Measurements from ENCODE around the gene MFSD6L.

The MFSD6L gene

DNA sequence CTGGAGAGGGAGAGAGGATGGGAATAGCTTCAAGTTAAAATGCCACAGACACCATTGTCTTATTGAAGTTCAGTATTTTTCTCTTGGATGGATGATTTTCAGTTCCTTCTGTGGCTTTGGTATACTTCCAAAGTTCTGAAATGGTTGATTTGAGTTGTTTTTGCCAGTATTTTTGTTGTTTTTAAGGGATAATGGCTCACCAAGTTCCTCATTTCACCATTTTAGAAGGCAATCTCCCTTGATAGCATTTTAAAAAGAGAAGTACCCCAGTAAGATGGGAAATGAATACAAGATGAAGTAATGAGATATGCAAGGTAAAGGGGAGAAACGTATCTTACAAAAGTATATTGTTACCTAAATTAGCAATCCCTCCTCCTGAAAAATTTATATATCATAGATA lies 22.3 kb downstream of the MFSD6L start:
- Histone ChIP-seq H4K20me1 (ENCODE audit: control insufficient read depth, insufficient read depth, low read depth, low read length) (no peaks in the 10 kb centered on the region), H3F3A (ENCODE audit: control insufficient read depth, insufficient read depth) (no peaks in the 10 kb centered on the region), H3K4me3 (ENCODE audit: low read length) (no peak overlapping the region), H3K9me3 (ENCODE audit: control insufficient read depth, insufficient read depth, low read length) (no peaks in the 10 kb centered on the region), H3K9me2 (replicated peaks; ENCODE audit: control insufficient read depth, low read length) (no peaks in the 10 kb centered on the region), H3K4me2 (ENCODE audit: low read length) (no peak overlapping the region), H3K27ac (ENCODE audit: low read depth, low read length) (no peak overlapping the region), H3K4me1 (ENCODE audit: control insufficient read depth, low read length) (no peaks in the 10 kb centered on the region), H3K79me2 (ENCODE audit: control insufficient read depth, low read length) (no peaks in the 10 kb centered on the region), H3K36me3 (ENCODE audit: control insufficient read depth, low read length) (no peaks in the 10 kb centered on the region), H3K27me3 (ENCODE audit: control insufficient read depth, low read length) (peaks cover 11% of the 10 kb centered on the region)
- TF ChIP-seq EZH2phosphoT487 (IDR thresholded peaks at IDR 0.05; ENCODE audit: borderline replicate concordance, low read length), result no peak
- TF ChIP-seq, protein P1, sequence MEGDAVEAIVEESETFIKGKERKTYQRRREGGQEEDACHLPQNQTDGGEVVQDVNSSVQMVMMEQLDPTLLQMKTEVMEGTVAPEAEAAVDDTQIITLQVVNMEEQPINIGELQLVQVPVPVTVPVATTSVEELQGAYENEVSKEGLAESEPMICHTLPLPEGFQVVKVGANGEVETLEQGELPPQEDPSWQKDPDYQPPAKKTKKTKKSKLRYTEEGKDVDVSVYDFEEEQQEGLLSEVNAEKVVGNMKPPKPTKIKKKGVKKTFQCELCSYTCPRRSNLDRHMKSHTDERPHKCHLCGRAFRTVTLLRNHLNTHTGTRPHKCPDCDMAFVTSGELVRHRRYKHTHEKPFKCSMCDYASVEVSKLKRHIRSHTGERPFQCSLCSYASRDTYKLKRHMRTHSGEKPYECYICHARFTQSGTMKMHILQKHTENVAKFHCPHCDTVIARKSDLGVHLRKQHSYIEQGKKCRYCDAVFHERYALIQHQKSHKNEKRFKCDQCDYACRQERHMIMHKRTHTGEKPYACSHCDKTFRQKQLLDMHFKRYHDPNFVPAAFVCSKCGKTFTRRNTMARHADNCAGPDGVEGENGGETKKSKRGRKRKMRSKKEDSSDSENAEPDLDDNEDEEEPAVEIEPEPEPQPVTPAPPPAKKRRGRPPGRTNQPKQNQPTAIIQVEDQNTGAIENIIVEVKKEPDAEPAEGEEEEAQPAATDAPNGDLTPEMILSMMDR (IDR thresholded peaks at IDR 0.05; ENCODE audit: low read depth, low read length, poor library complexity, severe bottlenecking), result no peak

DNA sequence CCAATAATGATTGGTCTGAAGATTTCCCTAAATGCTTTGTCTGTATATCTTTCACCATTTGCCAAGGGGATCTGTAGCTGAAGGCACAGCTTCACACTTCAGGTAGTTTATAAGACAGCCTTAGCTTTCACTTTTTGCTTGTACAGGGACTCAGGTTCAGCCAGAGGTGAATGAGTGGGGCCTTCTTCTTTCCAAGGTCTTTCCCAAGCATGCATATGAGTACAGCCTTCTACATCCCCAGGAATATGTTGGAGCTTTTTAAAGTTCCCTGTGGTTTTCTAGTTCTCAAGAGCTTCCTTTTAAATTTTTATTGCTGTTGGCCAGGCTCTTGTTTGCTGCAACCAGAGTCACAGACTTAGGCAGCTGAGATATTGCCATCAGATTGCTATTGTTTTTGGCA lies 22.9 kb downstream of the MFSD6L start:
- no peak for TF ChIP-seq EZH2phosphoT487 (IDR thresholded peaks at IDR 0.05; ENCODE audit: borderline replicate concordance, low read length)
- TF ChIP-seq, protein P1 (IDR thresholded peaks at IDR 0.05; ENCODE audit: low read depth, low read length, poor library complexity, severe bottlenecking), result no peak
- Histone ChIP-seq H3F3A (ENCODE audit: control insufficient read depth, insufficient read depth) (no peaks in the 10 kb centered on the region), H3K36me3 (ENCODE audit: control insufficient read depth, low read length) (no peaks in the 10 kb centered on the region), H3K9me2 (replicated peaks; ENCODE audit: control insufficient read depth, low read length) (no peaks in the 10 kb centered on the region), H3K4me1 (ENCODE audit: control insufficient read depth, low read length) (no peaks in the 10 kb centered on the region), H4K20me1 (ENCODE audit: control insufficient read depth, insufficient read depth, low read depth, low read length) (no peaks in the 10 kb centered on the region), H3K27me3 (ENCODE audit: control insufficient read depth, low read length) (peaks cover 11% of the 10 kb centered on the region), H3K4me3 (ENCODE audit: low read length) (no peak overlapping the region), H3K4me2 (ENCODE audit: low read length) (no peak overlapping the region), H3K79me2 (ENCODE audit: control insufficient read depth, low read length) (no peaks in the 10 kb centered on the region), H3K27ac (ENCODE audit: low read depth, low read length) (no peak overlapping the region), H3K9me3 (ENCODE audit: control insufficient read depth, insufficient read depth, low read length) (no peaks in the 10 kb centered on the region)

DNA sequence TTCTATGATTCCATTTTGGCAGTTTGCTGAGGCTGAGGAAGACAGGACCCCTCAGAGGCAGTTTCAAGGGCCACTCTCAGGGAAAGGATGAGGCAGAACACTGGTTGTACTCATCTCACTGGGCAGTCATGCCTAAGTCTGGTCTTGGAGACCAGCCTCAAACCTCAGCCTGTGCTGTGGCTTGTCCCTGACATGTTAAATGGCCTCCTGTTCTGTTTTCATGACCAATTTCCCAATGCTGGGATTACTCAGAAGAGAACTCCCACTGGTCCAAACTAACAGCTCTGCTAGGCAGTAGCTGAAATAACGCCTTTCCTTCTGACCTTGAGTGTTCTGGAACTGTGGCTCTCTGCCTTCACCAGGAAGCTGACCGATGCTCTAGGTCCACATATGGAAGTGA lies 32.4 kb downstream of the MFSD6L start:
- Histone ChIP-seq H3K4me1 (ENCODE audit: control insufficient read depth, low read length) (no peaks in the 10 kb centered on the region), H3K9me3 (ENCODE audit: control insufficient read depth, insufficient read depth, low read length) (no peaks in the 10 kb centered on the region), H3K27me3 (ENCODE audit: control insufficient read depth, low read length) (peaks cover 8% of the 10 kb centered on the region; the same call in 1 of the 2 replicates), H3K36me3 (ENCODE audit: control insufficient read depth, low read length) (no peaks in the 10 kb centered on the region), H3K27ac (ENCODE audit: low read depth, low read length) (no peak overlapping the region), H3F3A (ENCODE audit: control insufficient read depth, insufficient read depth) (no peaks in the 10 kb centered on the region), H3K79me2 (ENCODE audit: control insufficient read depth, low read length) (no peaks in the 10 kb centered on the region), H3K4me2 (ENCODE audit: low read length) (no peak overlapping the region), H4K20me1 (ENCODE audit: control insufficient read depth, insufficient read depth, low read depth, low read length) (no peaks in the 10 kb centered on the region), H3K9me2 (replicated peaks; ENCODE audit: control insufficient read depth, low read length) (no peaks in the 10 kb centered on the region), H3K4me3 (ENCODE audit: low read length) (no peak overlapping the region)
- TF ChIP-seq, protein P1 (IDR thresholded peaks at IDR 0.05; ENCODE audit: low read depth, low read length, poor library complexity, severe bottlenecking), result no peak
- no peak for TF ChIP-seq EZH2phosphoT487 (IDR thresholded peaks at IDR 0.05; ENCODE audit: borderline replicate concordance, low read length)

DNA sequence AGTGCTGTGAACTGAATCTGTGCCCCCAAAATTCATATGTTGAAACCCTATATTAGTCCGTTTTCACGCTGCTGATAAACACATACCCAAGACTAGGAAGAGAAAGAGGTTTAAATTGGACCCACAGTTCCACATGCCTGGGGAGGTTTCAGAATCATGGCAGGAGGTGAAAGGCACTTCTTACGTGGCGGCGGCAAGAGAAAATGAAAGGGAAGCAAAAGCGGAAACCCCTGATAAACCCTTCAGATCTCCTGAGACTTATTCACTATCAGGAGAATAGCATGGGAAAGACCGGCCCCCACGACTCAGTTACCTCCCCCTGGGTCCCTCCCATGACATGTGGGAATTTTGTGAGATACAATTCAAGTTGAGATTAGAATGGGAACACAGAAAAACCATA lies 37.2 kb downstream of the MFSD6L start:
- Histone ChIP-seq H3K4me1 (ENCODE audit: control insufficient read depth, low read length) (no peaks in the 10 kb centered on the region), H3K79me2 (ENCODE audit: control insufficient read depth, low read length) (no peaks in the 10 kb centered on the region)

More for the DNA sequence above, 37.2 kb downstream of the MFSD6L start:
- H3K4me2 ChIP-seq (ENCODE audit: low read length), result no peak overlapping the region
- no peak overlapping the region for H3K4me3 ChIP-seq (ENCODE audit: low read length)
- peaks cover 6% of the 10 kb centered on the region for H3K27me3 ChIP-seq (ENCODE audit: control insufficient read depth, low read length)
- no peaks in the 10 kb centered on the region for H4K20me1 ChIP-seq (ENCODE audit: control insufficient read depth, insufficient read depth, low read depth, low read length)
- no peak for TF ChIP-seq EZH2phosphoT487 (IDR thresholded peaks at IDR 0.05; ENCODE audit: borderline replicate concordance, low read length)
- H3F3A ChIP-seq (ENCODE audit: control insufficient read depth, insufficient read depth), result no peaks in the 10 kb centered on the region
- H3K9me2 ChIP-seq (replicated peaks; ENCODE audit: control insufficient read depth, low read length), result no peaks in the 10 kb centered on the region
- H3K9me3 ChIP-seq (ENCODE audit: control insufficient read depth, insufficient read depth, low read length), result no peaks in the 10 kb centered on the region
- no peaks in the 10 kb centered on the region for H3K36me3 ChIP-seq (ENCODE audit: control insufficient read depth, low read length)
- no peak overlapping the region for H3K27ac ChIP-seq (ENCODE audit: low read depth, low read length)
